ENCODE measurements around the gene TSC22D1.

Gene TSC22D1

DNA sequence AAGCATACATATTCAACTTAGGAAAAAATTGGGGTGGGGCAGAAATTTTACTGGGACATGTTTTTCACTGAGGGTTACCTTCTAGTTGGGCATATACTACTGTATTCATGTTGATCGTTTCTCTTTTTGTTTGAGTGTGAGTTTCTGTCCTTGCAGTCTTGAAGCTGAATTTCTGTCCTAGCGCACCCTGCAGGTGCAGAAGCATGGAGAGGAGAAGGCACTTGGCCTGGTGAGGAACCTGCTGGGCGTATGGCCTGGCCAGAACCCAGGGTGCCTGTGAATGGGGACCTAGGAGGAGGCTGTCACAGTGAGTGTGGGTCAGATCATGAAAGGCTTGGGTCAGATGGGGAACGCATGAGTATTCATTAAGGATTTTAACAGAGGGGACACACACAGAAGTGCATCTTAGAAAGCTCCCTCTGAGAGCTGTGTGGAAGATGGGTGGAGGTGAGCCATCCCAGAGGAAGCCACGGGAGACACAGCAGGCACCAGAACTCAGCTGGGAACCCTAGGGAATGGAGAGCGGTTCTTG is 165.7 kb downstream of the TSC22D1 start:
- no peak for DNase-seq (ENCODE audit: low read depth)
- TF ChIP-seq, protein P1, sequence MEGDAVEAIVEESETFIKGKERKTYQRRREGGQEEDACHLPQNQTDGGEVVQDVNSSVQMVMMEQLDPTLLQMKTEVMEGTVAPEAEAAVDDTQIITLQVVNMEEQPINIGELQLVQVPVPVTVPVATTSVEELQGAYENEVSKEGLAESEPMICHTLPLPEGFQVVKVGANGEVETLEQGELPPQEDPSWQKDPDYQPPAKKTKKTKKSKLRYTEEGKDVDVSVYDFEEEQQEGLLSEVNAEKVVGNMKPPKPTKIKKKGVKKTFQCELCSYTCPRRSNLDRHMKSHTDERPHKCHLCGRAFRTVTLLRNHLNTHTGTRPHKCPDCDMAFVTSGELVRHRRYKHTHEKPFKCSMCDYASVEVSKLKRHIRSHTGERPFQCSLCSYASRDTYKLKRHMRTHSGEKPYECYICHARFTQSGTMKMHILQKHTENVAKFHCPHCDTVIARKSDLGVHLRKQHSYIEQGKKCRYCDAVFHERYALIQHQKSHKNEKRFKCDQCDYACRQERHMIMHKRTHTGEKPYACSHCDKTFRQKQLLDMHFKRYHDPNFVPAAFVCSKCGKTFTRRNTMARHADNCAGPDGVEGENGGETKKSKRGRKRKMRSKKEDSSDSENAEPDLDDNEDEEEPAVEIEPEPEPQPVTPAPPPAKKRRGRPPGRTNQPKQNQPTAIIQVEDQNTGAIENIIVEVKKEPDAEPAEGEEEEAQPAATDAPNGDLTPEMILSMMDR (IDR thresholded peaks at IDR 0.05; ENCODE audit: low read depth, low read length, missing control alignments) = no peak
- no peak overlapping the region for H3K4me3 ChIP-seq (ENCODE audit: low read depth, low read length)
- in situ Hi-C loops (cut with HindIII; ENCODE audit: low sequenced_read_pairs) = no loop called here

DNA sequence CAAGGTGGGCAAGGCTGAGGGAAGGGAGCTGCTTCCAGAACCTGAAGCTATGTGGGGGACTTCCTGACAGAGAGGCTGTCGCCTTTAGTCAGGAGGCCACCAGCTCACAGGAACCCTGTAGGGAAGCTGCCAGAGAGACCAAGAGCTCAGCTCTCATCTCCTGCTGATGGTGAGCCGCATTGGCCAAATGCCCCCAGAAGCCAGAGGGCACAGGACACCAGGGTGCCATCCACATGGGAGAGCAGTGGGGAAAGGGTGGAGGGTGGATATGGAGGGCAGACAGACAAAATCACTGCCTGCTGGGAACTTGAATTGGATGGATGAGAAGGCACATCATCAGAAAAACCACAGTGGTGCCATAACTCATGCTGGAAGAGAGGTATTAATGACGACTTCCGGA is 166.5 kb downstream of the TSC22D1 start:
- in situ Hi-C loops (cut with HindIII; ENCODE audit: low sequenced_read_pairs) = no loop called here
- H3K4me3 ChIP-seq (ENCODE audit: low read depth, low read length) = no peak overlapping the region
- DNase-seq (ENCODE audit: low read depth) = no peak
- TF ChIP-seq, protein P1 (IDR thresholded peaks at IDR 0.05; ENCODE audit: low read depth, low read length, missing control alignments) = no peak

DNA sequence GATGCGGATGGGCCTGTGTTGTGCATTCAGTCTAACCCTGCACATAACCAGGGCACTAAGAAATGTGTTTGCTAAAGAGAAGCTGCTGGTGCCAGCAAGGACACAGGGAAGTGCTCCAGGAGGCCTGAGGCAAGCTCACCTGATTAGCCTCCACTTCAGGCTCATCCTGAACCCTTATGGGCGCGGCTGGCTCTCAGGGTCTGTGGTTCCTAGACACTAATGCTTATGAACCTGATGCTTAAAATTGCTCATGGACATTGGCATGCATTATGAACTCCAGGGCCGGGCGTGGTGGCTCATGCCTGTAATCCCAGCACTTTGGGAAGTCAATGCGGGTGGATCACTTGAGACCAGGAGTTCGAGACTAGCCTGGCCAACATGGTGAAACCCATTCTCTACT is 168.2 kb downstream of the TSC22D1 start:
- TF ChIP-seq, protein P1 (IDR thresholded peaks at IDR 0.05; ENCODE audit: low read depth, low read length, missing control alignments) = no peak
- no peak overlapping the region for H3K4me3 ChIP-seq (ENCODE audit: low read depth, low read length)
- in situ Hi-C loops (cut with HindIII; ENCODE audit: low sequenced_read_pairs) = no loop called here
- DNase-seq (ENCODE audit: low read depth) = no peak

DNA sequence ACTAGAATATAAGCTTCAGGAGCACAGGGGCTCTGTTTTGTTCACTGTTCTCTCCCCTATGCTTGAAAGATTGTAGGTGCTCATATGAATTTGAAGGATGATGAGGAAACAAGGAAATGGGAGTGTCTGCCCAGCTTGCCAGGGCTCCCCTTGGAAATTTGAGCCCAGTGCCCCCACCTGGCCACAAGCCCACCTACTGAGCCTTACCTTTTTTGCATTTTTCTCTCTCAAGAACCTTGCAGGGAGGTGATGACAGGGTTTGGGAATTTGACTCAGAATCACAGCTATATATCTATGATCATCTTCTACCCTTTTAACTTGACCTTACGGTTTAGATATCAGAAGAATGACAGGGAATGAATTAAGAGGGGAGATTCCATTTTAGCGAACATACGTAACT is 168.8 kb downstream of the TSC22D1 start:
- TF ChIP-seq, protein P1 (IDR thresholded peaks at IDR 0.05; ENCODE audit: low read depth, low read length, missing control alignments) = no peak
- no peak for DNase-seq (ENCODE audit: low read depth)
- in situ Hi-C loops (cut with HindIII; ENCODE audit: low sequenced_read_pairs) = no loop called here
- H3K4me3 ChIP-seq (ENCODE audit: low read depth, low read length) = no peak overlapping the region

DNA sequence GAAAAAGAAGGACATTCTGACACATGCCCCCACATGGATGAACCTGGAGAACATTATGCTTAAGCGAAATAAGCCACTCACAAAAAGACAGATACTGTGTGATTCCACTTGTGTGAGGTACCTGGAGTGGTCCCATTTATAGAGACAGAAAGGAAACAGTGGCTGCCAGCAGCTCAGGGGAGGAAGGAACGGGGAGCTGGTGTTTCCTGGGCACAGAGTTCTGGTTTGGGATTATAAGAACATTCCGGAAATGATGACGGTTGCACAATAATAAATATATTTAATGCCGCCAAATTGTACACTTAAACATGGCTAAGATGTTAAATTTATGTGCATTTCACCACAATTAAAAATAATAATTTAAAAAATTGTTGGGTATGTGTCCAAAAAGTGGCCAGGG is 169.5 kb downstream of the TSC22D1 start:
- TF ChIP-seq, protein P1 (IDR thresholded peaks at IDR 0.05; ENCODE audit: low read depth, low read length, missing control alignments) = no peak
- no peak overlapping the region for H3K4me3 ChIP-seq (ENCODE audit: low read depth, low read length)
- DNase-seq (ENCODE audit: low read depth) = no peak
- in situ Hi-C loops (cut with HindIII; ENCODE audit: low sequenced_read_pairs) = no loop called here

DNA sequence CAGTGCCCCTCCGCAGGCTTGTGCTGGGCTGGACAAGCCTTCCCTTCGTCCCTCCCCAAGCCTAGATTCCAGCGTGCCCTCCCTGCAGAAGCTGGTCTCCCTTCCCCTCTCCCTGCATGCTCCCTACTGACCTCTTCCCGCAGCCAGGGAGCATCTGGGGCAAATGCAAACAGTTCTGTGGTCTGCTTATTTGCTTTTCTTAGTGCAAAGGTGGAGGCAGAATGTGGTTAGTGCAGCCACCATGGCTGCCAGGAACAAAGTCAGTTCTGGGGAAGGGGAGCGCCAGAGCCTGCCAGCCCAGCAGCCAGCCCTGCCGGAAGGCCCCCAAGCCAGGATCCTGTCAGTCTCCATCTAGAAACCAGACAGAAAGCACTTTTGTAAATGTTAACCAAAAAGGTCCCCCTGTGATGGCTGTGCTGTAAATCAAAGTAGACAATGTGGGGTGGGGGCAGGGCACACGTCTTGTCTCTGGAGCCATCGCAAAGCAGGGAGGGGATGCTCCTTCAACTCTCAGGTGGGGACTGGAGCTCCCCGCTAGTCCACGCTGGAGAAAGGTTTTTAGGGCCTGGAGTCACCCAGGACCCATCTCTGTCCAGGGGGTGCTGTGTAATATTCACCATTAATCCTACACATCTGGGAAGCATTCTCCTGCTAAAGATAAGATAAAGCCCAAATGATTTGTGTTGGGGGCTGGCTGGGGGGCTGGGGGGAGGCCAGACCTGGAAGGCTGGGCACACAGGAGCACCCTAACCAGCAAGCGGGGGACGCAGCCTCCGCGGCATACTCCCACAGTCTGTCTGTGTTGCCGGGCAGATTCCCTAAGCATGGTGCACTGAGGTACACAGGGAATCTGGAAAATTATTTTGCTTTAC is 171.6 kb downstream of the TSC22D1 start:
- in situ Hi-C loops (cut with HindIII; ENCODE audit: low sequenced_read_pairs) = no loop called here
- TF ChIP-seq, protein P1 (IDR thresholded peaks at IDR 0.05; ENCODE audit: low read depth, low read length, missing control alignments) = no peak
- DNase-seq (ENCODE audit: low read depth) = no peak
- no peak overlapping the region for H3K4me3 ChIP-seq (ENCODE audit: low read depth, low read length)

Data from astrocyte of the cerebellum (primary cell).